Choroid plexus epithelial cell (primary cell): ENCODE data around the gene NELL1.

Experiments used
- DNase-seq: peaks from one replicate; pipeline ENCODE4 v3.0.0-alpha.2; 2010; ENCODE audit warnings: low read depth
- H3K4me3 ChIP-seq: 2 replicates; pipeline ENCODE4 v1.5.1; 2011; ENCODE audit warnings: low read depth, mild to moderate bottlenecking, control low read depth, low read length, moderate library complexity
- CTCF ChIP-seq: conservative IDR thresholded peaks from 2 replicates; pipeline ENCODE4 v1.5.1; 2011; ENCODE audit warnings: low read depth, mild to moderate bottlenecking, control low read depth, inconsistent platforms, low read length, moderate library complexity

Gene NELL1

GRCh38 chr11:21144531-21144930 is 475.1 kb downstream of the NELL1 start:
- no peak for DNase-seq
- no peak for TF ChIP-seq CTCF
- no peak overlapping the region for H3K4me3 ChIP-seq

GRCh38 chr11:21148376-21148775 is 479.0 kb downstream of the NELL1 start:
- no peak for TF ChIP-seq CTCF
- no peak for DNase-seq
- H3K4me3 ChIP-seq: no peak overlapping the region

GRCh38 chr11:21160140-21160539 is 490.8 kb downstream of the NELL1 start:
- no peak for TF ChIP-seq CTCF

GRCh38 chr11:21169639-21170038 is 500.3 kb downstream of the NELL1 start:
- DNase-seq: no peak
- H3K4me3 ChIP-seq: no peak overlapping the region
- no peak for TF ChIP-seq CTCF

More at GRCh38 chr11:21160140-21160539, 490.8 kb downstream of the NELL1 start:
- no peak overlapping the region for H3K4me3 ChIP-seq
- no peak for DNase-seq

- TF ChIP-seq CTCF: no peak
- H3K4me3 ChIP-seq: no peak overlapping the region
- no peak for DNase-seq
Measured at GRCh38 chr11:21173476-21173875, 504.1 kb downstream of the NELL1 start.

- H3K4me3 ChIP-seq: no peak overlapping the region
- no peak for DNase-seq
- TF ChIP-seq CTCF: no peak
Measured at GRCh38 chr11:21174781-21175180, 505.4 kb downstream of the NELL1 start.

GRCh38 chr11:21177379-21177778 is 508.0 kb downstream of the NELL1 start:
- H3K4me3 ChIP-seq: no peak overlapping the region
- no peak for TF ChIP-seq CTCF
- no peak for DNase-seq
